ENCODE measurements around the gene PCSK1.

Gene PCSK1

GRCh38 chr5:96377597-96377996 is 55.5 kb downstream of the PCSK1 start:
- Histone ChIP-seq H3F3A (ENCODE audit: insufficient read depth, low read length) (0 out of 2 replicates have a peak, but pooled peaks cover 3% of the 10 kb centered on the region), H3K36me3 (ENCODE audit: insufficient read depth, low read length) (no peaks in the 10 kb centered on the region), H3K4me3 (ENCODE audit: low read depth, low read length, poor library complexity, severe bottlenecking) (no peak overlapping the region), H2AFZ (ENCODE audit: low read length) (no peak overlapping the region), H3K27me3 (ENCODE audit: insufficient read depth, low read length) (no peaks in the 10 kb centered on the region), H4K20me1 (ENCODE audit: insufficient read depth, low read length) (no peaks in the 10 kb centered on the region), H3K4me2 (ENCODE audit: low read length) (no peak overlapping the region), H3K4me1 (ENCODE audit: insufficient read depth, low read length, severe bottlenecking) (no peaks in the 10 kb centered on the region), H3K79me2 (ENCODE audit: insufficient read depth, low read length) (no peaks in the 10 kb centered on the region), H3K9ac (ENCODE audit: low read length) (no peak overlapping the region), H3K9me2 (ENCODE audit: low read depth, low read length) (no peaks in the 10 kb centered on the region), H3K27ac (ENCODE audit: low read depth, low read length, poor library complexity, severe bottlenecking) (no peak overlapping the region), H3K9me3 (ENCODE audit: low read length) (no peaks in the 10 kb centered on the region)
- no peak for TF ChIP-seq EZH2 (IDR thresholded peaks at IDR 0.05; ENCODE audit: borderline replicate concordance, low read length)
- no peak for TF ChIP-seq CTCF (IDR thresholded peaks at IDR 0.05; ENCODE audit: low read length)

DNA sequence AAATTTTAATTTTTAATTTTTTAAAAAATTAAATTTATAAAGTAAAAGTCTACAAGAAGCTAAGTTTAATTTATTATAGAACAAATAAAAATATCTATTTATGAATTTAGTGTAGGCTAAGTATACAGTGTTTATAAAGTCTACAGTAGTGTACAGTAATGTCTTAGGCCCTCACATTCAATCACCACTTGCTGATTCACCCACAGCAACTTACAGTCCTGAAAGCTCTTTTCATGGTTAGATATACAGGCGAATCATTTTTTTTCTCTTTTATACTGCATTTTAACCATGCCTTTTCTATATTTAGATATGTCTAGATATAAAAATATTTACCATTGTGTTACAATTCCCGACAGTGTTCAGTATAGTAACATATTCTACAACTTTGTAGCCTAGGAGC is 55.9 kb downstream of the PCSK1 start:
- Histone ChIP-seq H3K4me1 (ENCODE audit: insufficient read depth, low read length, severe bottlenecking) (no peaks in the 10 kb centered on the region), H3K27me3 (ENCODE audit: insufficient read depth, low read length) (no peaks in the 10 kb centered on the region), H3K27ac (ENCODE audit: low read depth, low read length, poor library complexity, severe bottlenecking) (no peak overlapping the region), H3F3A (ENCODE audit: insufficient read depth, low read length) (0 out of 2 replicates have a peak, but pooled peaks cover 3% of the 10 kb centered on the region), H3K79me2 (ENCODE audit: insufficient read depth, low read length) (no peaks in the 10 kb centered on the region), H4K20me1 (ENCODE audit: insufficient read depth, low read length) (no peaks in the 10 kb centered on the region), H3K4me2 (ENCODE audit: low read length) (no peak overlapping the region), H3K36me3 (ENCODE audit: insufficient read depth, low read length) (no peaks in the 10 kb centered on the region), H3K9me2 (ENCODE audit: low read depth, low read length) (no peaks in the 10 kb centered on the region), H3K4me3 (ENCODE audit: low read depth, low read length, poor library complexity, severe bottlenecking) (no peak overlapping the region), H3K9me3 (ENCODE audit: low read length) (no peaks in the 10 kb centered on the region), H2AFZ (ENCODE audit: low read length) (no peak overlapping the region), H3K9ac (ENCODE audit: low read length) (no peak overlapping the region)
- TF ChIP-seq EZH2 (IDR thresholded peaks at IDR 0.05; ENCODE audit: borderline replicate concordance, low read length) = no peak
- no peak for TF ChIP-seq CTCF (IDR thresholded peaks at IDR 0.05; ENCODE audit: low read length)

- H3K27ac ChIP-seq (ENCODE audit: low read depth, low read length, poor library complexity, severe bottlenecking) = no peak overlapping the region
- H3K4me1 ChIP-seq (ENCODE audit: insufficient read depth, low read length, severe bottlenecking) = no peaks in the 10 kb centered on the region
- H3K9me2 ChIP-seq (ENCODE audit: low read depth, low read length) = no peaks in the 10 kb centered on the region
- no peaks in the 10 kb centered on the region for H3K9me3 ChIP-seq (ENCODE audit: low read length)
- no peaks in the 10 kb centered on the region for H3K27me3 ChIP-seq (ENCODE audit: insufficient read depth, low read length)
- H3K4me2 ChIP-seq (ENCODE audit: low read length) = no peak overlapping the region
- H3F3A ChIP-seq (ENCODE audit: insufficient read depth, low read length) = no peaks in the 10 kb centered on the region
- no peak overlapping the region for H2AFZ ChIP-seq (ENCODE audit: low read length)
- no peaks in the 10 kb centered on the region for H4K20me1 ChIP-seq (ENCODE audit: insufficient read depth, low read length)
- no peak overlapping the region for H3K4me3 ChIP-seq (ENCODE audit: low read depth, low read length, poor library complexity, severe bottlenecking)
- no peaks in the 10 kb centered on the region for H3K79me2 ChIP-seq (ENCODE audit: insufficient read depth, low read length)
- no peak for TF ChIP-seq CTCF (IDR thresholded peaks at IDR 0.05; ENCODE audit: low read length)
- no peak for TF ChIP-seq EZH2 (IDR thresholded peaks at IDR 0.05; ENCODE audit: borderline replicate concordance, low read length)
- H3K9ac ChIP-seq (ENCODE audit: low read length) = no peak overlapping the region
- no peaks in the 10 kb centered on the region for H3K36me3 ChIP-seq (ENCODE audit: insufficient read depth, low read length)
Observed at GRCh38 chr5:96374653-96375052, 58.4 kb downstream of the PCSK1 start.
